H9 (cell line): ENCODE data around the gene CDKL4. TPM values are rescaled to one million over a fixed set of nuclear protein-coding genes. Genes with fewer than 3 reads are reported as not detected.

Experiments used
- DNase-seq: peaks from one replicate; pipeline ENCODE4 v3.0.0-alpha.2; 2017
- H2AFZ ChIP-seq: one replicate; pipeline ENCODE4 v1.6.1; 2013; ENCODE audit warnings: mild to moderate bottlenecking, low read length, control low read depth, moderate library complexity
- H2AK5ac ChIP-seq: 2 replicates; pipeline ENCODE4 v1.6.1; 2013; ENCODE audit warnings: low read length, control low read depth, mixed read lengths; ENCODE audit not compliant: insufficient read length
- H2BK120ac ChIP-seq: one replicate; pipeline ENCODE4 v1.6.1; 2013; ENCODE audit warnings: low read depth, mild to moderate bottlenecking, low read length, control low read depth, inconsistent platforms; ENCODE audit not compliant: poor library complexity, severe bottlenecking
- H2BK12ac ChIP-seq: 2 replicates; pipeline ENCODE4 v1.6.1; 2013; ENCODE audit warnings: low read length, control low read depth, mixed read lengths, low read depth; ENCODE audit not compliant: insufficient read length
- H2BK15ac ChIP-seq: 2 replicates; pipeline ENCODE4 v1.6.1; 2013; ENCODE audit warnings: low read depth, low read length, control low read depth
- H2BK20ac ChIP-seq: one replicate; pipeline ENCODE4 v1.6.1; 2013; ENCODE audit warnings: low read depth, mild to moderate bottlenecking, low read length, control low read depth, inconsistent platforms; ENCODE audit not compliant: poor library complexity, severe bottlenecking
- H2BK5ac ChIP-seq: 2 replicates; pipeline ENCODE4 v1.6.1; 2013; ENCODE audit warnings: low read length, control low read depth, mixed read lengths; ENCODE audit not compliant: insufficient read length
- H3K14ac ChIP-seq: 2 replicates; pipeline ENCODE4 v1.6.1; 2013; ENCODE audit warnings: low read length, control low read depth; ENCODE audit not compliant: insufficient read depth
- H3K18ac ChIP-seq: 2 replicates; pipeline ENCODE4 v1.6.1; 2013; ENCODE audit warnings: low read depth, mild to moderate bottlenecking, mixed read lengths, low read length, control low read depth; ENCODE audit not compliant: insufficient read length
- H3K23ac ChIP-seq: 2 replicates; pipeline ENCODE4 v1.6.1; 2013; ENCODE audit warnings: low read length, control low read depth, mixed read lengths, low read depth; ENCODE audit not compliant: insufficient read length
- H3K23me2 ChIP-seq: 2 replicates; pipeline ENCODE4 v1.6.1; 2013; ENCODE audit warnings: low read depth, mild to moderate bottlenecking, mixed read lengths, low read length, control low read depth; ENCODE audit not compliant: insufficient read length, poor library complexity, severe bottlenecking
- H3K27ac ChIP-seq: 2 replicates; pipeline ENCODE4 v1.5.1; 2013; ENCODE audit warnings: low read length, control low read depth, mixed read lengths, low read depth; ENCODE audit not compliant: insufficient read length
- H3K27me3 ChIP-seq: 2 replicates; pipeline ENCODE4 v1.6.1; 2013; ENCODE audit warnings: low read length, control low read depth, inconsistent platforms; ENCODE audit not compliant: insufficient read depth
- H3K4ac ChIP-seq: 2 replicates; pipeline ENCODE4 v1.6.1; 2013; ENCODE audit warnings: low read depth, mild to moderate bottlenecking, control low read depth, inconsistent platforms, low read length, moderate library complexity
- H3K4me1 ChIP-seq: 2 replicates; pipeline ENCODE4 v1.6.1; 2013; ENCODE audit warnings: low read length, control low read depth, inconsistent platforms; ENCODE audit not compliant: insufficient read depth
- H3K4me2 ChIP-seq: 2 replicates; pipeline ENCODE4 v1.6.1; 2013; ENCODE audit warnings: low read length, control low read depth, mixed read lengths; ENCODE audit not compliant: insufficient read length, insufficient read depth
- H3K56ac ChIP-seq: 2 replicates; pipeline ENCODE4 v1.6.1; 2013; ENCODE audit warnings: low read depth, mild to moderate bottlenecking, mixed read lengths, low read length, control low read depth; ENCODE audit not compliant: insufficient read length
- H3K79me1 ChIP-seq: 2 replicates; pipeline ENCODE4 v1.6.1; 2013; ENCODE audit warnings: low read depth, mild to moderate bottlenecking, moderate library complexity, low read length, control low read depth, inconsistent platforms; ENCODE audit not compliant: insufficient read depth, poor library complexity, severe bottlenecking
- H3K79me2 ChIP-seq: 2 replicates; pipeline ENCODE4 v1.6.1; 2013; ENCODE audit warnings: low read length, control low read depth, inconsistent platforms; ENCODE audit not compliant: insufficient read depth
- H3K9ac ChIP-seq: 2 replicates; pipeline ENCODE4 v1.6.1; 2013; ENCODE audit warnings: low read length, control low read depth, mixed read lengths; ENCODE audit not compliant: insufficient read length; ENCODE audit errors: extremely low read depth
- H3K9me3 ChIP-seq: one replicate; pipeline ENCODE4 v1.6.1; 2013; ENCODE audit warnings: low read depth, low read length, inconsistent platforms; ENCODE audit not compliant: control insufficient read depth
- H3T11ph ChIP-seq: one replicate; pipeline ENCODE4 v1.6.1; 2013; ENCODE audit warnings: mild to moderate bottlenecking, low read length, control low read depth, inconsistent platforms
- H4K20me1 ChIP-seq: one replicate; pipeline ENCODE4 v1.6.1; 2013; ENCODE audit not compliant: control insufficient read depth, insufficient read length, insufficient read depth
- H4K5ac ChIP-seq: 2 replicates; pipeline ENCODE4 v1.6.1; 2013; ENCODE audit warnings: low read depth, mild to moderate bottlenecking, mixed read lengths, low read length, control low read depth; ENCODE audit not compliant: insufficient read length
- H4K8ac ChIP-seq: replicated peaks from 2 replicates; pipeline ENCODE4 v1.6.1; 2013; ENCODE audit warnings: low read length, control low read depth, mixed read lengths, low read depth; ENCODE audit not compliant: insufficient read length
- H4K91ac ChIP-seq: 2 replicates; pipeline ENCODE4 v1.6.1; 2013; ENCODE audit warnings: low read depth, mild to moderate bottlenecking, moderate library complexity, mixed read lengths, low read length, control low read depth; ENCODE audit not compliant: insufficient read length
- H3K27ac Mint-ChIP-seq, 3 experiments: 2 replicates in 2 of 3; 3 replicates in 1 of 3; pipeline ENCODE4 v1.8.0; 2020 to 2021; ENCODE audit warnings: mixed read lengths in 3 of 3, mild to moderate bottlenecking in 1 of 3, moderate library complexity in 1 of 3
- H3K27me3 Mint-ChIP-seq: 2 replicates; pipeline ENCODE4 v1.8.0; 2021; ENCODE audit warnings: low read depth, mild to moderate bottlenecking, moderate library complexity, mixed read lengths
- H3K36me3 Mint-ChIP-seq, 3 experiments: 2 replicates in 2 of 3; 3 replicates in 1 of 3; pipeline ENCODE4 v1.8.0; 2020 to 2021; ENCODE audit warnings: low read depth in 3 of 3, mixed read lengths in 3 of 3; ENCODE audit not compliant: insufficient read depth in 1 of 3
- H3K4me1 Mint-ChIP-seq, 2 experiments: 2 replicates each; pipeline ENCODE4 v1.8.0; 2020; ENCODE audit warnings: mixed read lengths in 2 of 2
- H3K4me3 Mint-ChIP-seq, 2 experiments: 2 replicates in 1 of 2; 3 replicates in 1 of 2; pipeline ENCODE4 v1.8.0; 2020 to 2021; ENCODE audit warnings: mild to moderate bottlenecking in 2 of 2, mixed read lengths in 2 of 2, moderate library complexity in 1 of 2
- H3K9me3 Mint-ChIP-seq, 2 experiments: 2 replicates in 1 of 2; 3 replicates in 1 of 2; pipeline ENCODE4 v1.8.0; 2020; ENCODE audit warnings: mild to moderate bottlenecking in 2 of 2, mixed read lengths in 2 of 2, moderate library complexity in 1 of 2
- CTCF ChIP-seq: fragments of 200-600 bp; sonication (generic); conservative IDR thresholded peaks from 3 replicates; pipeline ENCODE4 v1.8.0; 2021; ENCODE audit warnings: antibody characterized with exemption, mild to moderate bottlenecking
- WGBS: extraction: QIAGEN DNeasy Blood & Tissue Kit; methylation state at CpG from one replicate; pipeline ENCODE4 v1.1.7; 2013; ENCODE audit warnings: missing lambda C conversion rate, low lambda C conversion rate, mixed read lengths; ENCODE audit not compliant: insufficient read length; ENCODE audit errors: extremely low coverage; 5-methylcytosine and 5-hydroxymethylcytosine counted together
- total RNA-seq: library from RNA; stranded (reverse); gene quantifications from 2 replicates; pipeline ENCODE4 v1.2.1, GENCODE V29; 2021

CDKL4 gene
- total RNA-seq, 1 experiment from 2014 or later: not detected

- Histone ChIP-seq H4K20me1 (no peaks in the 10 kb centered on the region), H3K4me1 (no peaks in the 10 kb centered on the region), H2BK5ac (no peak overlapping the region), H3K27ac (no peak overlapping the region), H3K18ac (no peak overlapping the region), H3K56ac (no peak overlapping the region), H2BK120ac (no peak overlapping the region), H3K79me1 (no peaks in the 10 kb centered on the region), H3K79me2 (no peaks in the 10 kb centered on the region), H3K9ac (no peak overlapping the region), H3K14ac (no peak overlapping the region), H4K8ac (no peak overlapping the region), H2AK5ac (no peak overlapping the region), H3T11ph (no peak overlapping the region), H3K23ac (no peak overlapping the region), H2BK15ac (no peak overlapping the region), H4K5ac (no peak overlapping the region), H3K9me3 (peaks cover 11% of the 10 kb centered on the region), H3K4me2 (no peak overlapping the region), H2BK12ac (no peak overlapping the region), H3K4ac (no peak overlapping the region), H3K23me2 (no peaks in the 10 kb centered on the region), H4K91ac (no peak overlapping the region), H2BK20ac (no peak overlapping the region), H2AFZ (no peak overlapping the region), H3K27me3 (no peaks in the 10 kb centered on the region)
- Mint-ChIP-seq H3K9me3 (peaks cover 5 to 9% of the 10 kb centered on the region in 2 experiments), H3K27ac (no peak overlapping the region), H3K4me3 (no peak overlapping the region), H3K27me3 (no peaks in the 10 kb centered on the region), H3K36me3 (peaks cover 28 to 37% (median 35%) of the 10 kb centered on the region in 3 experiments), H3K4me1 (peaks cover 0 to 8% of the 10 kb centered on the region in 2 experiments; a peak in 2 of 4 replicates)
- no peak for TF ChIP-seq CTCF
- no CpG with 5 or more reads among the region's 6 CpGs for WGBS
- DNase-seq: no peak
These were observed 3.8 kb upstream of the CDKL4 start for GRCh38 chr2:39247512-39248043.
